GM12875 (cell line): Measurements from ENCODE around the gene FAM24B.

Experiments used
- H3K4me3 ChIP-seq: one replicate; pipeline ENCODE4 v1.5.1; 2011; ENCODE audit warnings: low read depth, low read length, control low read depth
- CTCF ChIP-seq: IDR thresholded peaks from 2 replicates; pipeline ENCODE4 v1.5.1; 2011; ENCODE audit warnings: low read depth, mild to moderate bottlenecking, control low read depth, inconsistent platforms, low read length, moderate library complexity, borderline replicate concordance; ENCODE audit not compliant: insufficient read depth

FAM24B gene

GRCh38 chr10:122830965-122831353, 48.4 kb downstream of the FAM24B start:
- H3K4me3 ChIP-seq = no peak overlapping the region
- no peak for TF ChIP-seq CTCF

GRCh38 chr10:122830273-122830964, 49.0 kb downstream of the FAM24B start:
- TF ChIP-seq CTCF = no peak
- no peak overlapping the region for H3K4me3 ChIP-seq

GRCh38 chr10:122829454-122829853, 49.9 kb downstream of the FAM24B start:
- no peak overlapping the region for H3K4me3 ChIP-seq
- TF ChIP-seq CTCF = no peak

GRCh38 chr10:122828716-122829255, 50.6 kb downstream of the FAM24B start:
- no peak overlapping the region for H3K4me3 ChIP-seq

GRCh38 chr10:122827302-122827701, 52.1 kb downstream of the FAM24B start:
- H3K4me3 ChIP-seq = no peak overlapping the region
- TF ChIP-seq CTCF = no peak

More at GRCh38 chr10:122828716-122829255, 50.6 kb downstream of the FAM24B start:
- TF ChIP-seq CTCF = no peak

GRCh38 chr10:122822973-122823690, 56.2 kb downstream of the FAM24B start:
- no peak for TF ChIP-seq CTCF
- no peak overlapping the region for H3K4me3 ChIP-seq
